ENCODE data around the gene IL36A. TPM values are rescaled to one million over a fixed set of nuclear protein-coding genes. Genes with fewer than 3 reads are reported as not detected.

Gene IL36A
- total RNA-seq, 3 donors from 2014 or later (not counting 1 experiment from before 2014, with no cell fraction given) = not detected

- Histone ChIP-seq H3K4me3 (ENCODE audit: low read length) (no peak overlapping the region), H3K27me3 (ENCODE audit: control insufficient read depth, insufficient read depth, low read length) (peaks cover 5% of the 10 kb centered on the region), H3K9me3 (ENCODE audit: control insufficient read depth, insufficient read depth, low read length) (no peaks in the 10 kb centered on the region), H3K36me3 (ENCODE audit: control insufficient read depth, insufficient read depth, low read length) (no peaks in the 10 kb centered on the region), H3K4me1 (ENCODE audit: control insufficient read depth, insufficient read depth, low read length) (no peaks in the 10 kb centered on the region), H3K27ac (ENCODE audit: low read length) (no peak overlapping the region)
- no peaks in the 10 kb centered on the region for H3K4me1 Mint-ChIP-seq
- ATAC-seq (no peak), DNase-seq (no peak)
- WGBS (ENCODE audit: insufficient coverage) = 78% methylated on average over 7 of the region's 8 CpGs
- H3K27me3 Mint-ChIP-seq (ENCODE audit: low read depth in 2 of 2) = peaks cover 20 to 35% of the 10 kb centered on the region in 2 donors
- H3K36me3 Mint-ChIP-seq = no peaks in the 10 kb centered on the region
- no peak overlapping the region for H3K4me3 Mint-ChIP-seq
- no peak overlapping the region for H3K27ac Mint-ChIP-seq
- TF ChIP-seq, protein P1, sequence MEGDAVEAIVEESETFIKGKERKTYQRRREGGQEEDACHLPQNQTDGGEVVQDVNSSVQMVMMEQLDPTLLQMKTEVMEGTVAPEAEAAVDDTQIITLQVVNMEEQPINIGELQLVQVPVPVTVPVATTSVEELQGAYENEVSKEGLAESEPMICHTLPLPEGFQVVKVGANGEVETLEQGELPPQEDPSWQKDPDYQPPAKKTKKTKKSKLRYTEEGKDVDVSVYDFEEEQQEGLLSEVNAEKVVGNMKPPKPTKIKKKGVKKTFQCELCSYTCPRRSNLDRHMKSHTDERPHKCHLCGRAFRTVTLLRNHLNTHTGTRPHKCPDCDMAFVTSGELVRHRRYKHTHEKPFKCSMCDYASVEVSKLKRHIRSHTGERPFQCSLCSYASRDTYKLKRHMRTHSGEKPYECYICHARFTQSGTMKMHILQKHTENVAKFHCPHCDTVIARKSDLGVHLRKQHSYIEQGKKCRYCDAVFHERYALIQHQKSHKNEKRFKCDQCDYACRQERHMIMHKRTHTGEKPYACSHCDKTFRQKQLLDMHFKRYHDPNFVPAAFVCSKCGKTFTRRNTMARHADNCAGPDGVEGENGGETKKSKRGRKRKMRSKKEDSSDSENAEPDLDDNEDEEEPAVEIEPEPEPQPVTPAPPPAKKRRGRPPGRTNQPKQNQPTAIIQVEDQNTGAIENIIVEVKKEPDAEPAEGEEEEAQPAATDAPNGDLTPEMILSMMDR (IDR thresholded peaks at IDR 0.05) = no peak
- intact Hi-C loops (cut with micrococcal nuclease) = no loop called here
- H3K9me3 Mint-ChIP-seq = no peaks in the 10 kb centered on the region
Measured at GRCh38 chr2:113012436-113013335, 7.4 kb downstream of the IL36A start.

DNA sequence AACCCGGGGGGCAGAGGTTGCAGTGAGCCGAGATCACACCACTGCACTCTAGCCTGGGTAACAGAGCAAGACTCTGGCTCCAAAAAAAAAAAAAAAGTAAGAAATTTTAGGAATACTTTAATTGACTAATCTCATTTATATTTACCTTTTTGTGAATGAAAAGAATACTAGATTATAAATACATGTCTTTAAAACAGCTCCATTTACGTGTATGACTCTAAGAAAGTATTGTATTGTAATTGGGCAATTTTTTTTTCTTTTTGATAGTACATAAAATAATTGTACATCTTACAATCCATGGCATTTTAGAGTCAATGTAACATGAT, 8.0 kb downstream of the IL36A start:
- Mint-ChIP-seq H3K27ac (no peak overlapping the region), H3K4me3 (no peak overlapping the region), H3K36me3 (no peaks in the 10 kb centered on the region), H3K4me1 (no peaks in the 10 kb centered on the region), H3K9me3 (no peaks in the 10 kb centered on the region), H3K27me3 (ENCODE audit: low read depth in 2 of 2) (peaks cover 24 to 41% of the 10 kb centered on the region in 2 donors)
- H3K27me3 ChIP-seq (ENCODE audit: control insufficient read depth, insufficient read depth, low read length) = peaks cover 5% of the 10 kb centered on the region
- H3K36me3 ChIP-seq (ENCODE audit: control insufficient read depth, insufficient read depth, low read length) = no peaks in the 10 kb centered on the region
- H3K9me3 ChIP-seq (ENCODE audit: control insufficient read depth, insufficient read depth, low read length) = no peaks in the 10 kb centered on the region
- intact Hi-C loops (cut with micrococcal nuclease) = no loop called here
- H3K4me1 ChIP-seq (ENCODE audit: control insufficient read depth, insufficient read depth, low read length) = no peaks in the 10 kb centered on the region
- no peak overlapping the region for H3K4me3 ChIP-seq (ENCODE audit: low read length)
- DNase-seq = no peak
- ATAC-seq = no peak
- WGBS (ENCODE audit: insufficient coverage) = 87% methylated on average over 2 of the region's 3 CpGs
- TF ChIP-seq, protein P1 (IDR thresholded peaks at IDR 0.05) = no peak
- H3K27ac ChIP-seq (ENCODE audit: low read length) = no peak overlapping the region

- Mint-ChIP-seq H3K4me3 (no peak overlapping the region), H3K27ac (no peak overlapping the region), H3K27me3 (ENCODE audit: low read depth in 2 of 2) (peaks cover 28 to 48% of the 10 kb centered on the region in 2 donors), H3K4me1 (no peaks in the 10 kb centered on the region), H3K36me3 (no peaks in the 10 kb centered on the region), H3K9me3 (no peaks in the 10 kb centered on the region)
- intact Hi-C loops (cut with micrococcal nuclease) = no loop called here
- TF ChIP-seq, protein P1 (IDR thresholded peaks at IDR 0.05) = no peak
- H3K27ac ChIP-seq (ENCODE audit: low read length) = no peak overlapping the region
- H3K4me3 ChIP-seq (ENCODE audit: low read length) = no peak overlapping the region
- no peaks in the 10 kb centered on the region for H3K9me3 ChIP-seq (ENCODE audit: control insufficient read depth, insufficient read depth, low read length)
- no CpG with 5 or more reads among the region's 2 CpGs for WGBS (ENCODE audit: insufficient coverage)
- peaks cover 5% of the 10 kb centered on the region for H3K27me3 ChIP-seq (ENCODE audit: control insufficient read depth, insufficient read depth, low read length)
- no peaks in the 10 kb centered on the region for H3K36me3 ChIP-seq (ENCODE audit: control insufficient read depth, insufficient read depth, low read length)
- DNase-seq = no peak
- H3K4me1 ChIP-seq (ENCODE audit: control insufficient read depth, insufficient read depth, low read length) = no peaks in the 10 kb centered on the region
- ATAC-seq = no peak
Measured at GRCh38 chr2:113014067-113014466, 8.8 kb downstream of the IL36A start.
